Transverse colon (tissue), 4 donors: Measurements from ENCODE around the gene ZBTB12. TPM values are rescaled to one million over a fixed set of nuclear protein-coding genes. Genes with fewer than 3 reads are reported as not detected.
"Not testable (repeated sequence)": the region's sequence is repeated elsewhere in the genome, so short reads cannot be mapped to it uniquely, and the experiment has no call there.

Source experiments
- DNase-seq: peaks from one replicate; pipeline ENCODE4 v3.0.0-alpha.2; 2019
- H3K27ac ChIP-seq, 4 donors: fragments of 200-600 bp; sonication (generic); 2 replicates each; pipeline ENCODE4 v1.5.1; 2016 to 2018; ENCODE audit warnings: inconsistent platforms in 4 of 4
- H3K27me3 ChIP-seq: fragments of 200-600 bp; sonication (generic); 2 replicates; pipeline ENCODE4 v1.5.1; 2017; ENCODE audit warnings: inconsistent platforms
- H3K36me3 ChIP-seq, 4 donors: fragments of 200-600 bp; sonication (generic); 2 replicates each; pipeline ENCODE4 v1.5.1; 2017 to 2019; ENCODE audit warnings: inconsistent platforms in 4 of 4
- H3K4me1 ChIP-seq, 4 donors: fragments of 200-600 bp; sonication (generic); 2 replicates each; pipeline ENCODE4 v1.5.1; 2017 to 2020; ENCODE audit warnings: inconsistent platforms in 4 of 4
- H3K4me3 ChIP-seq, 4 donors: fragments of 200-600 bp; sonication (generic); 1 replicate in 1 of 4; 2 replicates in 3 of 4; pipeline versions ENCODE4 v1.5.1 to v1.6.1; 2017 to 2019; ENCODE audit warnings: inconsistent platforms in 4 of 4
- H3K9me3 ChIP-seq, 2 donors: fragments of 200-600 bp; sonication (generic); 2 replicates each; pipeline ENCODE4 v1.5.1; 2017 to 2019; ENCODE audit warnings: inconsistent platforms in 2 of 2
- EP300 ChIP-seq: sonication (generic); formaldehyde crosslinking; IDR thresholded peaks from one replicate; pipeline ENCODE4 v1.6.1; 2017; ENCODE audit warnings: antibody characterized with exemption, low read depth
- POLR2A ChIP-seq: fragments of 450-650 bp; IDR thresholded peaks from one replicate; pipeline ENCODE4 v1.6.1; 2016; ENCODE audit warnings: antibody characterized with exemption, mild to moderate bottlenecking, moderate library complexity
- POLR2AphosphoS5 ChIP-seq, 3 donors: sonication (generic); formaldehyde crosslinking; IDR thresholded peaks; one replicate each; pipeline ENCODE4 v1.6.1; 2016; ENCODE audit warnings: antibody characterized with exemption in 3 of 3
- WGBS, 2 donors: methylation state at CpG; one replicate each; pipeline ENCODE4 v1.1.5; 2018; ENCODE audit warnings: low coverage in 1 of 2; 5-methylcytosine and 5-hydroxymethylcytosine counted together
- in situ Hi-C, 4 donors: fragments of 200-750 bp; cut with MboI; loops; one replicate each; pipeline versions ENCODE4 v1.15.0 to v1.15.1; 2017; ENCODE audit warnings: low sequenced_read_pairs in 3 of 4, low pct_ligation_motif_present in 1 of 4, low pct_unique_long_range_greater_than_20kb in 1 of 4
- intact Hi-C: fragments of 100-400 bp; cut with DNase I; formaldehyde crosslinking; loops from one replicate; pipeline ENCODE4 v1.15.1; 2023; ENCODE audit warnings: low total_unique reads
- total RNA-seq, 4 donors: library from RNA; depleted of rRNA; stranded (reverse); fragments of >200 nt; gene quantifications; one replicate each; pipeline ENCODE4 v1.1.0, GENCODE V29; 2016
- TF ChIP-seq, protein P1 (sequence below), 5 experiments: fragments of 200-600 bp in 3 of 5; fragments of 450-650 bp in 2 of 5; sonication (generic) in 3 of 5; IDR thresholded peaks; 1 replicate in 2 of 5; 2 replicates in 3 of 5; pipeline ENCODE4 v1.5.1; 2016 to 2017; ENCODE audit warnings: antibody characterized with exemption in 5 of 5, inconsistent platforms in 3 of 5, mild to moderate bottlenecking in 2 of 5, moderate library complexity in 1 of 5

Gene ZBTB12
- total RNA-seq, 4 donors from 2014 or later = 0.14 to 1.3 (median 0.77) TPM

DNA sequence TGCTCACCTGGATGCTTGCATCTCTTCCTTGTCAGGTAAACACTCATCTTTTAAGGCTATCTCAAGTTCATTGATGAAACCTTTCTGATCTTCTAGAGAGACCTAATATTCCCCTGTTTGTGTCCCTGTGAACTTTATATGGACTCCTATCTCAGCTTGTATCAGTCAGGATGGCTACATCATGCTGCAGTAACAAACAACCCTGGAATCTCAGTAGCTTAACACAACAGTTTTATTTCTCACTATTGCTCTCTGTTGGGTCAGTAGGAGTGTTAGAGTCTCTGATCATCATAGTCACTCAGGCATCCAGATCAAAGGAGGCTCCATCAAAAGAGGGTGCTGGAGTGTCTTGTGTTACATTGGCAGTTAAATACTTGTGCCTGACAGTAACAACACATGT, 13.5 kb upstream of the ZBTB12 start:
- H3K36me3 ChIP-seq = no peaks in the 10 kb centered on the region
- peaks cover 0 to 7% (median 0%) of the 10 kb centered on the region in 4 donors for H3K4me1 ChIP-seq
- H3K9me3 ChIP-seq = no peaks in the 10 kb centered on the region
- DNase-seq = no peak
- H3K4me3 ChIP-seq = no peak overlapping the region
- H3K27me3 ChIP-seq = no peaks in the 10 kb centered on the region
- TF ChIP-seq EP300 = no peak
- TF ChIP-seq, protein P1, sequence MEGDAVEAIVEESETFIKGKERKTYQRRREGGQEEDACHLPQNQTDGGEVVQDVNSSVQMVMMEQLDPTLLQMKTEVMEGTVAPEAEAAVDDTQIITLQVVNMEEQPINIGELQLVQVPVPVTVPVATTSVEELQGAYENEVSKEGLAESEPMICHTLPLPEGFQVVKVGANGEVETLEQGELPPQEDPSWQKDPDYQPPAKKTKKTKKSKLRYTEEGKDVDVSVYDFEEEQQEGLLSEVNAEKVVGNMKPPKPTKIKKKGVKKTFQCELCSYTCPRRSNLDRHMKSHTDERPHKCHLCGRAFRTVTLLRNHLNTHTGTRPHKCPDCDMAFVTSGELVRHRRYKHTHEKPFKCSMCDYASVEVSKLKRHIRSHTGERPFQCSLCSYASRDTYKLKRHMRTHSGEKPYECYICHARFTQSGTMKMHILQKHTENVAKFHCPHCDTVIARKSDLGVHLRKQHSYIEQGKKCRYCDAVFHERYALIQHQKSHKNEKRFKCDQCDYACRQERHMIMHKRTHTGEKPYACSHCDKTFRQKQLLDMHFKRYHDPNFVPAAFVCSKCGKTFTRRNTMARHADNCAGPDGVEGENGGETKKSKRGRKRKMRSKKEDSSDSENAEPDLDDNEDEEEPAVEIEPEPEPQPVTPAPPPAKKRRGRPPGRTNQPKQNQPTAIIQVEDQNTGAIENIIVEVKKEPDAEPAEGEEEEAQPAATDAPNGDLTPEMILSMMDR (IDR thresholded peaks at IDR 0.05) = no peak
- no peak for TF ChIP-seq POLR2AphosphoS5 (IDR thresholded peaks at IDR 0.05)
- TF ChIP-seq POLR2A = no peak
- H3K27ac ChIP-seq = no peak overlapping the region
- intact Hi-C loops (no loop called here), in situ Hi-C loops (no loop called here)

DNA sequence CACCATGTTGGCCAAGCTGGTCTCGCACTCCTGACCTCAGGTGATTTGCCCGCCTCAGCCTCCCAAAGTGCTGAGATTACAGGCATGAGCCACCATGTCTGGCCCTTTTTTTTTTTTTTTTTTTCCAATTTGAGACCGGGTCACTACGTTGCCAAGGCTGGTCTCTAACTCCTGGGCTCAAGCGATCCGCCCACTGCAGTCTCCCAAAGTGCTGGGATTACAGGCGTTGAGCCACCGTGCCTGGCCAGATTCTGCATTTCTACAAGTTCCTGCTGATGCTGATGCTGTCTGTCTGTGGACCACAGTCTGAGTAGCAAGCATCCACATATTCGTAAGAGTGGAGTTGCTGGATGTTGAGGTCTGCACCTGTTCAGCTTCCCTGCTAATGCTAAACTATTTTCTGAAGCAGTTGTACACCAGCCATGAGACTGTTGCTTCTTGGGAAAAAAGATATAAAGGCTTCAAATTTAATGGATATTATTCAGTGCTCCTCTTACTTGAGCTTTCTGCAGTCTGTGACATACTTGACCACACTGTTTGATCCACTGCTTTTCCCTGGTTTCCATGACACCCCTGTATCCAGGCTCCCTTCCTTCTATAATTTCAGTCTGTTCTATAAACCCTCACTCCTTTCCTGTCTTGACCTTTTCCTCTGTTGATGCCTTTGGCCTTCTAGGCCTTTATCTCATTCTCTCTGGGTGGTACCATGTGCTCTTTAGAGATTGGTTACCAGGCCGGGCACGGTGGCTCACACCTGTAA, 10.1 kb upstream of the ZBTB12 start:
- DNase-seq = no peak
- no peaks in the 10 kb centered on the region for H3K36me3 ChIP-seq
- no peaks in the 10 kb centered on the region for H3K27me3 ChIP-seq
- no peaks in the 10 kb centered on the region for H3K9me3 ChIP-seq
- intact Hi-C loops (no loop called here), in situ Hi-C loops (no loop called here)
- peaks cover 0 to 7% (median 0%) of the 10 kb centered on the region in 4 donors for H3K4me1 ChIP-seq
- WGBS, 2 donors = 77 to 84% methylated on average over 7 to 11 of the region's 11 CpGs
- TF ChIP-seq, protein P1 (IDR thresholded peaks at IDR 0.05) = no peak
- TF ChIP-seq EP300 (no peak), POLR2A (no peak), POLR2AphosphoS5 (IDR thresholded peaks at IDR 0.05) (no peak)
- no peak overlapping the region for H3K4me3 ChIP-seq
- no peak overlapping the region for H3K27ac ChIP-seq

DNA sequence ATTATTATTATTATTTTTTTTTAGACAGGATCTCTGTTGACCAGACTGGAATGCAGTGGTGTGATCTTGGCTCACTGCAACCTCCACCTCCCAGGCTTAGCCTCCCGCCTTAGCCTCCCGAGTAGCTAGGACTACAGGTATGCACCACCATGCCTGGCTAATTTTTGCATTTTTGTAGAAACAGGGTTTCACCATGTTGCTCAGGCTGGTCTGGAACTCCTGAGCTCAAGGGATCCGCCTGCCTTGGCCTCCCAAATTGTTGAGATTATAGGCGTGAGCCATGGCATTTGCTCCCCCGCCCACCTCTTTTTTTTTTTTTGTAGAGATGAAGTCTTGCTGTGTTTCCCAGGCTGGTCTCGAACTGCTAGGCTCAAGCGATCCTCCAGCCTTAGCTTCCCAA, 7.4 kb upstream of the ZBTB12 start:
- DNase-seq, H3K4me3 ChIP-seq, H3K36me3 ChIP-seq, H3K9me3 ChIP-seq, intact Hi-C loops, H3K27ac ChIP-seq, H3K4me1 ChIP-seq, H3K27me3 ChIP-seq: not testable (repeated sequence)
- in situ Hi-C loops = loop anchor here in 1 of 4 donors (10.0 kb wide), 1 partner anchor 46 kb away; the partner anchor contains the start of genes NELFE and SKIC2
- 76 to 89% methylated on average over 4 to 7 of the region's 7 CpGs for WGBS, 2 donors

DNA sequence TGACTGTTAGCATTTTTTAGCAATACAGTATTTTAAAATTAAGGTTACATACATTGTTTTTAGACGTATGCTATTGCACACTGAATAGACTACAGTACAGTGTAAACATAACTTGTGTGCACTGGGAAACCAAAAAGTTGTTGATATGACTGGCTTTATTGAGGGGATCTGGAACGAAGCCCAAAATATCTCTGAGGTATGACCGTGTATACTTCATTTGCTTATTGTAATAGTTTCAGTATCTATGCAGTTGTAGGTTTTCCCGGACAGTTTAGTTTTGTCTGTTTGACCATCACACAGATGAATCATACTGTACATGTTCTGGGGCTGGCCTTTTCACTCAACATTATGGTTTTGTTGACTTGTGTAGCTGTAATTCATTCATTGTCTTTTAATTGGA, 6.9 kb upstream of the ZBTB12 start:
- Histone ChIP-seq H3K4me1 (peaks cover 0 to 7% (median 0%) of the 10 kb centered on the region in 4 donors), H3K36me3 (no peaks in the 10 kb centered on the region), H3K27ac (no peak overlapping the region), H3K27me3 (no peaks in the 10 kb centered on the region), H3K4me3 (no peak overlapping the region), H3K9me3 (no peaks in the 10 kb centered on the region)
- DNase-seq = no peak
- intact Hi-C loops (no loop called here), in situ Hi-C loops (loop anchor here in 1 of 4 donors (10.0 kb wide), 1 partner anchor 46 kb away; the partner anchor contains the start of genes NELFE and SKIC2)
- 8 to 22% methylated on average over 4 of the region's 4 CpGs for WGBS, 2 donors
- TF ChIP-seq POLR2AphosphoS5 (IDR thresholded peaks at IDR 0.05) (no peak), EP300 (no peak), POLR2A (no peak)
- TF ChIP-seq, protein P1 (IDR thresholded peaks at IDR 0.05) = no peak

DNA sequence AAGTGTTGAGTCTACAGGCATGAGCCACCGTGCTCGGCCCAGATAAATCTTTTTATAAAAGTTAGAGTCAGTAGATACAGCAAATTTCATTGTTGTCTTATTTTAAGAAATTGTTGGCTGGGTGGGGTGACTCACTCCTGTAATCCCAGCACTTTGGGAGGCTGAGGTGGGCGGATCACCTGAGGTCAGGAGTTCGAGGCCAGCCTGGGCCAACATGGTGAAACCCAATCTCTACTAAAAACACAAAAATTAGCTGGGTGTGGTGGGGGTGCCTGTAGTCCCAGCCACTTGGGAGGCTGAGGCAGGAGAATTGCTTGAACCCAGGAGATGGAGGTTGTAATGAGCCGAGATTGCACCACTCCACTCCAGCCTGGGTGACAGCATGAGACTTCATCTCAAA, 6.4 kb upstream of the ZBTB12 start:
- H3K27me3 ChIP-seq, DNase-seq, H3K9me3 ChIP-seq, H3K4me1 ChIP-seq, H3K4me3 ChIP-seq, H3K27ac ChIP-seq, H3K36me3 ChIP-seq, intact Hi-C loops: not testable (repeated sequence)
- 40 to 80% methylated on average over 1 to 5 of the region's 5 CpGs for WGBS, 2 donors
- in situ Hi-C loops = loop anchor here in 1 of 4 donors (10.0 kb wide), 1 partner anchor 47 kb away; the partner anchor contains the start of genes NELFE and SKIC2
